SU-DHL-6 (cell line): Measurements from ENCODE around the gene ERMAP.

ENCODE experiments used
- EZH2phosphoT487 ChIP-seq: fragments of 200-600 bp; sonication (generic), shearing (Covaris generic); conservative IDR thresholded peaks from 2 replicates; pipeline ENCODE4 v1.6.1; 2018; ENCODE audit warnings: mild to moderate bottlenecking, antibody characterized with exemption, low read length, moderate library complexity, mixed read lengths
- TF ChIP-seq, protein P1 (sequence below): fragments of 200-600 bp; sonication (generic); IDR thresholded peaks from one replicate; pipeline ENCODE4 v1.5.1; 2017; ENCODE audit warnings: antibody characterized with exemption, mild to moderate bottlenecking, low read length, moderate library complexity; ENCODE audit not compliant: insufficient read depth, poor library complexity, severe bottlenecking

DNA sequence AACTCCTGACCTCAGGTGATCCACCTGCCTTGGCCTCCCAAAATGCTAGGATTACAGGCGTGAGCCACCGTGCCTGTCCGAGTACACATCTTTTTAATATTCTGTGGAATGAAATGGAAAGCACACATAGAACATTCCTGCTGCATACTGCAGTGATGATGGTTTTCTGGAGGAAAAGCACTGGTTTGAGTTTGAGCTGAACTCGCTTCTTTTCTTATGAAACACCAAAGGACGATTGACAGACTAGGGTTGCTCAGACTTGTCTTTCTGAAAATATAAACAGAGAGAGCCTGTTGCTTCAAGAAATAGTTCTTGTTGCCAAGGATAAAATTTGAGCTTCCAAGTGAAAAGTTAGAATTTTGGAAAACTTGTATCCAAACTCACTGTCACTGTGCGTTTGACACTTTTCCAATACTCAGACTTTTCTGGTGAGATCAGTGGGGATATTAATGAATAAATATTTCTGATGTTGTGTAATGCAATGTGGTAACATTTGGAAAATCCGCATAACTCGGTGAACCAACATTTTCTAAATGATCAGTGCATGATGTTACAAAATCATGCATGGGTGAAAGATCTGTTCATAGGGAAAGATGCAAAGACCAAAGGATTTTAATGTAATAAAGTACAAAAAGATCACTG lies 15.0 kb upstream of the ERMAP start:
- TF ChIP-seq, protein P1, sequence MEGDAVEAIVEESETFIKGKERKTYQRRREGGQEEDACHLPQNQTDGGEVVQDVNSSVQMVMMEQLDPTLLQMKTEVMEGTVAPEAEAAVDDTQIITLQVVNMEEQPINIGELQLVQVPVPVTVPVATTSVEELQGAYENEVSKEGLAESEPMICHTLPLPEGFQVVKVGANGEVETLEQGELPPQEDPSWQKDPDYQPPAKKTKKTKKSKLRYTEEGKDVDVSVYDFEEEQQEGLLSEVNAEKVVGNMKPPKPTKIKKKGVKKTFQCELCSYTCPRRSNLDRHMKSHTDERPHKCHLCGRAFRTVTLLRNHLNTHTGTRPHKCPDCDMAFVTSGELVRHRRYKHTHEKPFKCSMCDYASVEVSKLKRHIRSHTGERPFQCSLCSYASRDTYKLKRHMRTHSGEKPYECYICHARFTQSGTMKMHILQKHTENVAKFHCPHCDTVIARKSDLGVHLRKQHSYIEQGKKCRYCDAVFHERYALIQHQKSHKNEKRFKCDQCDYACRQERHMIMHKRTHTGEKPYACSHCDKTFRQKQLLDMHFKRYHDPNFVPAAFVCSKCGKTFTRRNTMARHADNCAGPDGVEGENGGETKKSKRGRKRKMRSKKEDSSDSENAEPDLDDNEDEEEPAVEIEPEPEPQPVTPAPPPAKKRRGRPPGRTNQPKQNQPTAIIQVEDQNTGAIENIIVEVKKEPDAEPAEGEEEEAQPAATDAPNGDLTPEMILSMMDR, result no peak
- TF ChIP-seq EZH2phosphoT487, result no peak
